Neutrophil (primary cell): Measurements from ENCODE around the gene POC1A.
"Not testable (repeated sequence)": the region's sequence is repeated elsewhere in the genome, so short reads cannot be mapped to it uniquely, and the experiment has no call there.

Experiments used
- H3K27ac ChIP-seq: fragments of 200-600 bp; sonication (generic); 2 replicates; pipeline ENCODE4 v1.5.1; 2016; ENCODE audit warnings: mild to moderate bottlenecking, moderate library complexity
- H3K27me3 ChIP-seq: fragments of 200-600 bp; sonication (generic); 2 replicates; pipeline ENCODE4 v1.6.0; 2016; ENCODE audit warnings: mild to moderate bottlenecking
- H3K36me3 ChIP-seq: fragments of 200-600 bp; sonication (generic); 2 replicates; pipeline ENCODE4 v1.5.1; 2017
- H3K4me1 ChIP-seq, 2 experiments: fragments of 200-600 bp in 1 of 2; sonication (generic) in 1 of 2; 1 replicate in 1 of 2; 2 replicates in 1 of 2; pipeline versions ENCODE4 v1.5.1 to v1.6.1; 2013 to 2016; ENCODE audit warnings: low read depth in 1 of 2, low read length in 1 of 2, mild to moderate bottlenecking in 1 of 2, moderate library complexity in 1 of 2; ENCODE audit not compliant: control insufficient read depth in 1 of 2, insufficient read depth in 1 of 2
- H3K4me3 ChIP-seq, 2 experiments: fragments of 200-600 bp in 1 of 2; sonication (generic) in 1 of 2; 1 replicate in 1 of 2; 2 replicates in 1 of 2; pipeline ENCODE4 v1.5.1; 2013 to 2016; ENCODE audit warnings: low read depth in 1 of 2, low read length in 1 of 2, mild to moderate bottlenecking in 1 of 2, moderate library complexity in 1 of 2
- H3K9me3 ChIP-seq: fragments of 200-600 bp; sonication (generic); 2 replicates; pipeline ENCODE4 v1.5.1; 2016
- CTCF ChIP-seq: fragments of 200-600 bp; sonication (generic); IDR thresholded peaks from 2 replicates; pipeline ENCODE4 v1.5.1; 2016; ENCODE audit warnings: antibody characterized with exemption

Gene POC1A

DNA sequence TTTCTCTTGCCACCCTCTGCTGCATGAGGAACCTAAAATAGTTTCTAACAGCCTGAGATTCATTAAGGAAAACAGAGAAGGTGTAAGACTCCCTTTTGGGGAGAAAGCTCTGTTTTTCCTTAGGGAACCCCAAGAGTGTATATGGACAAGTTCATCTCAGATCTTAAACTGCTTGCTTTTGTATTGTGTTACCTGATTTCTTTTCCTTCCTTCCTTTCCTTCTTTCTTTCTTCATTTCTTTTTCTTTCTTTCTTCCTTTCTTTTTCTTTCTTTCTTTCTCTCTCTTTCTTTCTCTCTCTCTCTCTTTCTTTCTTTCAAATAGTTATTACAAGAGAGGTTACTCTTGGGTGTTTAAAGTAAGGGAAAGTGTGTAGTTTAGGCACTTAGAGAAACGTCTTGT is 5.3 kb upstream of the POC1A start:
- no peak for TF ChIP-seq CTCF
- Histone ChIP-seq H3K27ac (no peak overlapping the region), H3K4me1 (peaks cover 7% of the 10 kb centered on the region in 2 experiments), H3K36me3 (no peaks in the 10 kb centered on the region), H3K27me3 (no peaks in the 10 kb centered on the region), H3K4me3 (no peak overlapping the region), H3K9me3 (no peaks in the 10 kb centered on the region)

- Histone ChIP-seq H3K4me1 (peaks cover 19 to 20% of the 10 kb centered on the region in 2 experiments), H3K27me3 (no peaks in the 10 kb centered on the region), H3K4me3 (no peak overlapping the region), H3K9me3 (no peaks in the 10 kb centered on the region), H3K27ac (no peak overlapping the region), H3K36me3 (no peaks in the 10 kb centered on the region)
- no peak for TF ChIP-seq CTCF
Measured at GRCh38 chr3:52155912-52156311, 1.7 kb upstream of the POC1A start.

GRCh38 chr3:52153389-52154096 is 680 bp downstream of the POC1A start:
- Histone ChIP-seq H3K27me3 (no peaks in the 10 kb centered on the region), H3K4me3 (peak overlapping the region; percentile 87 to 98), H3K4me1 (peaks cover 19 to 20% of the 10 kb centered on the region in 2 experiments), H3K27ac (peak overlapping the region; percentile 87), H3K36me3 (peaks cover 14% of the 10 kb centered on the region), H3K9me3 (no peaks in the 10 kb centered on the region)
- no peak for TF ChIP-seq CTCF

DNA sequence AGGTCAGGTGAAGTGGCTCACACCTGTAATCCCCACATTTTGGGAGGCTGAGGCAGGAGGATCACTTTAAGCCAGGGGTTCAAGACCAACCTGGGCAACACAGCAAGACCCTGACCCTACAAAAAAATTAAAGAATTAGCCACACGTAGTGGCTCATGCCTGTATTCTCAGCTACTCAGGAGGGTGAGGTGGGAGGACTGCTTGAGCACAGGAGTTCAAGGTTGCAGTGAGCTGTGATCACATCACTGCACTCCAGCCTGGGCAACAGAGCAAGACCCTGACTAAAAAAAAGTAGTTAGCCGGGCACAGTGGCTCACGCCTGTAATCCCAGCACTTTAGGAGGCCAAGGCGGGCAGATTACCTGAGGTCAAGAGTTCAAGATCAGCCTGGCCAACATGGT is 2.2 kb downstream of the POC1A start:
- not testable (repeated sequence) for H3K9me3 ChIP-seq, H3K27ac ChIP-seq, H3K4me3 ChIP-seq, H3K27me3 ChIP-seq
- H3K36me3 ChIP-seq, result peaks cover 21% of the 10 kb centered on the region
- H3K4me1 ChIP-seq, result peaks cover 19 to 20% of the 10 kb centered on the region in 2 experiments

- peaks cover 33% of the 10 kb centered on the region for H3K36me3 ChIP-seq
- H3K27me3 ChIP-seq, result no peaks in the 10 kb centered on the region
- H3K4me1 ChIP-seq, result peaks cover 19 to 20% of the 10 kb centered on the region in 2 experiments
- H3K4me3 ChIP-seq, result no peak overlapping the region
- no peak for TF ChIP-seq CTCF
- no peaks in the 10 kb centered on the region for H3K9me3 ChIP-seq
- H3K27ac ChIP-seq, result no peak overlapping the region
Measured at GRCh38 chr3:52150860-52151259, 3.4 kb downstream of the POC1A start.

DNA sequence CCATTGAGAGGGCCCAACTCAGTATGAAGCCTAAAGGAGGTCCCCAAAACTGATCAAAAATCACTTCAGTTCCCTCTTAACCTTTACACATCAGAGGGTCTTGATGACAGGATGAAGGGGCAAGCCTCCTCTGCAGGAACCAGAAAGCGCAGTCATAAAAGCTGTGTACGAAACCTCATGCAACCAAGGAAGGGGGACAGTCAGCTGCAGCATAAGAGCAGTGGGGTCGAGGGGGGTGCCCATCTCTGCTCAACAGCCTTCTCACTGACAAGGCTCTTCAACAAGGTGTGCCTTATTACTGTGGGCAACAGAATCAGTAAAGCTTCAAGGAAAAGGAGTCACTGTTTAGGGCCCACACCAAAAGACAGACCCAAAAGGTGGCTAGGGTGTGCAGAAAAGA is 3.9 kb downstream of the POC1A start:
- Histone ChIP-seq H3K27me3 (no peaks in the 10 kb centered on the region), H3K36me3 (peaks cover 38% of the 10 kb centered on the region), H3K4me3 (no peak overlapping the region), H3K4me1 (peaks cover 19 to 20% of the 10 kb centered on the region in 2 experiments), H3K27ac (no peak overlapping the region), H3K9me3 (no peaks in the 10 kb centered on the region)
- TF ChIP-seq CTCF, result no peak
